Measurements from ENCODE around the gene CFAP45.

DNA sequence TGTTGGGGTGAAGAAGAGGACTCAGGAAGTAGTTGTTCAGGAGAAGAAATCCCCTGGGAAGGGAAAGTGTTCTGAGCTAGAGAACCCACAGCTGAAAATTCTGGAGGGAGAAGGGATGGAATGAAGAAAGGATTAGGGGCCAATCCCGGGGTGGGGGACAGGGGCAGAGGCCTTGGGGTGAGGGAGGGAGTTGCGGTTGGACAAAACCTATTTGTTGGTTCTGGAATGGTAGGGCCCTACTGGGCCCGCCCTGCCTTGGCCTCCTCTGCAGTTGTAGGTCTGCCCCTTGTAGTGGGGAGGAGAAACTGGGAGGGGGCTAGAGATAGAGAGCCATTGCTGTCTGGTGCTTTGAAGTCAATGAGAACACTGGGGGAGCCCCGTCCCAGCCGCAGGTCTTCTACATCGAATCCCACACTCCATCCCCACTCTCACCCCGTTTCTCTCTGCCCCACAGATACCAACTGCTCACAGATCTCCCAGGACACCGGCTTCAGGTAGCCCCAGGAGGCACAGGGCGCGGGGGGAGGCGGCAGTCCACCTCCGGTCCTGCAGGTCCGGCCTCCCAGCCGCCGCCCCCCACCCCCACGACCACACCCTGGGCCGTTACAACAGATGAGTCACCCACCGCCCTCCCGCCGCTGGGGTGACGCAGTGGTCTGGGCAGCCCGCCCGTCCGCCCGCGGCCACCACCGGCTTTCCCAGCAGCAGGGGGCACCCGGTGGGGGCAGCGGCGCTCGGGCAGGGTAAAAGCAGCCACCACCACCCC, 24.2 kb upstream of the CFAP45 start:
- peak in 1 of 2 donors; percentile 87 for TF ChIP-seq POLR2AphosphoS5 (IDR thresholded peaks at IDR 0.05)
- TF ChIP-seq, protein P1, sequence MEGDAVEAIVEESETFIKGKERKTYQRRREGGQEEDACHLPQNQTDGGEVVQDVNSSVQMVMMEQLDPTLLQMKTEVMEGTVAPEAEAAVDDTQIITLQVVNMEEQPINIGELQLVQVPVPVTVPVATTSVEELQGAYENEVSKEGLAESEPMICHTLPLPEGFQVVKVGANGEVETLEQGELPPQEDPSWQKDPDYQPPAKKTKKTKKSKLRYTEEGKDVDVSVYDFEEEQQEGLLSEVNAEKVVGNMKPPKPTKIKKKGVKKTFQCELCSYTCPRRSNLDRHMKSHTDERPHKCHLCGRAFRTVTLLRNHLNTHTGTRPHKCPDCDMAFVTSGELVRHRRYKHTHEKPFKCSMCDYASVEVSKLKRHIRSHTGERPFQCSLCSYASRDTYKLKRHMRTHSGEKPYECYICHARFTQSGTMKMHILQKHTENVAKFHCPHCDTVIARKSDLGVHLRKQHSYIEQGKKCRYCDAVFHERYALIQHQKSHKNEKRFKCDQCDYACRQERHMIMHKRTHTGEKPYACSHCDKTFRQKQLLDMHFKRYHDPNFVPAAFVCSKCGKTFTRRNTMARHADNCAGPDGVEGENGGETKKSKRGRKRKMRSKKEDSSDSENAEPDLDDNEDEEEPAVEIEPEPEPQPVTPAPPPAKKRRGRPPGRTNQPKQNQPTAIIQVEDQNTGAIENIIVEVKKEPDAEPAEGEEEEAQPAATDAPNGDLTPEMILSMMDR (IDR thresholded peaks at IDR 0.05), result peak in 2 of 3 experiments; percentile 13 to 20
- peak; percentile 40 for TF ChIP-seq POLR2A (IDR thresholded peaks at IDR 0.05; ENCODE audit: low read depth)
